Liver (tissue), 9 donors: Measurements from ENCODE around the gene DESI1. TPM values are rescaled to one million over a fixed set of nuclear protein-coding genes. Genes with fewer than 3 reads are reported as not detected.

Source experiments
- DNase-seq: peaks from one replicate; pipeline ENCODE4 v3.0.0-alpha.2; 2017; ENCODE audit warnings: low spot score
- H3K27ac ChIP-seq, 2 donors: one replicate each; pipeline ENCODE4 v1.7.0; 2013; ENCODE audit warnings: inconsistent platforms in 2 of 2, low read length in 2 of 2, control low read depth in 1 of 2, low read depth in 1 of 2, mild to moderate bottlenecking in 1 of 2
- H3K27me3 ChIP-seq, 4 donors: one replicate each; pipeline versions ENCODE4 v1.6.1 to v1.7.0; 2013; ENCODE audit warnings: low read length in 3 of 4, inconsistent platforms in 1 of 4, mild to moderate bottlenecking in 1 of 4, moderate library complexity in 1 of 4; ENCODE audit not compliant: control insufficient read depth in 4 of 4, insufficient read depth in 4 of 4
- H3K36me3 ChIP-seq, 4 donors: one replicate each; pipeline versions ENCODE4 v1.6.1 to v1.7.0; 2013; ENCODE audit warnings: low read length in 3 of 4, mild to moderate bottlenecking in 3 of 4, low read depth in 1 of 4, moderate library complexity in 1 of 4; ENCODE audit not compliant: control insufficient read depth in 4 of 4, insufficient read depth in 3 of 4
- H3K4me1 ChIP-seq, 4 donors: one replicate each; pipeline versions ENCODE4 v1.6.1 to v1.7.0; 2013; ENCODE audit warnings: low read length in 3 of 4, mild to moderate bottlenecking in 3 of 4, moderate library complexity in 1 of 4; ENCODE audit not compliant: control insufficient read depth in 4 of 4, insufficient read depth in 4 of 4
- H3K4me3 ChIP-seq, 3 donors: one replicate each; pipeline versions ENCODE4 v1.6.1 to v1.7.0; 2013; ENCODE audit warnings: low read length in 3 of 3, control low read depth in 1 of 3, low read depth in 1 of 3, mild to moderate bottlenecking in 1 of 3
- H3K9ac ChIP-seq, 2 donors: one replicate each; pipeline ENCODE4 v1.7.0; 2013; ENCODE audit warnings: low read length in 2 of 2, mild to moderate bottlenecking in 2 of 2, moderate library complexity in 2 of 2, control low read depth in 1 of 2, low read depth in 1 of 2
- H3K9me3 ChIP-seq, 4 donors: one replicate each; pipeline versions ENCODE4 v1.6.1 to v1.7.0; 2013; ENCODE audit warnings: low read length in 3 of 4; ENCODE audit not compliant: control insufficient read depth in 4 of 4
- ATF3 ChIP-seq: IDR thresholded peaks from 2 replicates; pipeline ENCODE4 v1.6.1; 2016; ENCODE audit warnings: antibody characterized with exemption
- CTCF ChIP-seq: fragments of 150-350 bp; IDR thresholded peaks from 2 replicates; pipeline ENCODE4 v1.5.1; 2017; ENCODE audit warnings: improper control_type of control experiment, low read depth, low read length; ENCODE audit not compliant: missing input control
- EGR1 ChIP-seq, 2 donors: IDR thresholded peaks; 2 replicates each; pipeline ENCODE4 v1.6.1; 2016 to 2018; ENCODE audit warnings: antibody characterized with exemption in 2 of 2, low read depth in 2 of 2
- FOXA1 ChIP-seq: IDR thresholded peaks from 2 replicates; pipeline ENCODE4 v1.6.1; 2016; ENCODE audit warnings: antibody characterized with exemption
- FOXA2 ChIP-seq: IDR thresholded peaks from 2 replicates; pipeline ENCODE4 v1.6.1; 2016; ENCODE audit warnings: antibody characterized with exemption
- GABPA ChIP-seq, 2 donors: IDR thresholded peaks in 1 of 2; conservative IDR thresholded peaks in 1 of 2; 2 replicates each; pipeline ENCODE4 v1.6.1; 2016; ENCODE audit warnings: antibody characterized with exemption in 2 of 2, mild to moderate bottlenecking in 1 of 2, moderate library complexity in 1 of 2
- HNF4A ChIP-seq, 2 donors: conservative IDR thresholded peaks; 2 replicates each; pipeline ENCODE4 v1.6.1; 2016; ENCODE audit warnings: antibody characterized with exemption in 2 of 2, mild to moderate bottlenecking in 2 of 2
- HNF4G ChIP-seq: IDR thresholded peaks from 2 replicates; pipeline ENCODE4 v1.6.1; 2016; ENCODE audit warnings: antibody characterized with exemption
- JUND ChIP-seq, 2 donors: IDR thresholded peaks; 2 replicates each; pipeline ENCODE4 v1.6.1; 2016; ENCODE audit warnings: antibody characterized with exemption in 2 of 2
- NR2F2 ChIP-seq: IDR thresholded peaks from 2 replicates; pipeline ENCODE4 v1.6.1; 2016; ENCODE audit warnings: antibody characterized with exemption
- RAD21 ChIP-seq, 2 donors: IDR thresholded peaks; 2 replicates each; pipeline ENCODE4 v1.6.1; 2016; ENCODE audit warnings: antibody characterized with exemption in 2 of 2, mild to moderate bottlenecking in 2 of 2
- RXRA ChIP-seq, 2 donors: IDR thresholded peaks; 2 replicates each; pipeline ENCODE4 v1.6.1; 2017 to 2018; ENCODE audit warnings: antibody characterized with exemption in 2 of 2, mild to moderate bottlenecking in 1 of 2
- SP1 ChIP-seq: IDR thresholded peaks from 2 replicates; pipeline ENCODE4 v1.6.1; 2018; ENCODE audit warnings: antibody characterized with exemption, mild to moderate bottlenecking
- TAF1 ChIP-seq: conservative IDR thresholded peaks from 2 replicates; pipeline ENCODE4 v1.6.1; 2016; ENCODE audit warnings: antibody characterized with exemption, mild to moderate bottlenecking
- YY1 ChIP-seq: IDR thresholded peaks from 2 replicates; pipeline ENCODE4 v1.6.1; 2016; ENCODE audit warnings: antibody characterized with exemption, mild to moderate bottlenecking
- WGBS: extraction: QIAGEN DNeasy Blood & Tissue Kit; methylation state at CpG from one replicate; pipeline ENCODE4 v1.1.7; 2013; 5-methylcytosine and 5-hydroxymethylcytosine counted together
- polyA plus RNA-seq, 2 donors: library from polyadenylated mRNA; stranded (reverse) in 1 of 2; unstranded in 1 of 2; fragments of 200-250 nt in 1 of 2; fragments of >200 nt in 1 of 2; fragmentation: Nextera tagmentation in 1 of 2; extraction: Ambion mirVana in 1 of 2; gene quantifications; one replicate each; pipeline versions ENCODE4 v1.2.1 to v1.2.3, GENCODE V29; 2013 to 2015
- total RNA-seq, 2 donors: library from RNA; depleted of rRNA; stranded (reverse); fragments of >200 nt; gene quantifications; one replicate each; pipeline ENCODE4 v1.2.3, GENCODE V29; 2014
- TF ChIP-seq, protein P1 (sequence below): IDR thresholded peaks from 2 replicates; pipeline ENCODE4 v1.6.1; 2016; ENCODE audit warnings: antibody characterized with exemption
- TF ChIP-seq, protein P2 (sequence below): IDR thresholded peaks from 2 replicates; pipeline ENCODE4 v1.6.1; 2016; ENCODE audit warnings: antibody characterized with exemption, mild to moderate bottlenecking
- TF ChIP-seq, protein P3 (sequence below): IDR thresholded peaks from 2 replicates; pipeline ENCODE4 v1.6.1; 2016; ENCODE audit warnings: antibody characterized with exemption
- donor health status: healthy.
- donor health status: healthy.
- donor health status: healthy.
- donor health status: healthy.
- donor health status: healthy.

Gene DESI1
- total and polyA plus RNA-seq, 4 donors, result 16.4 to 102 (median 40.6) TPM

DNA sequence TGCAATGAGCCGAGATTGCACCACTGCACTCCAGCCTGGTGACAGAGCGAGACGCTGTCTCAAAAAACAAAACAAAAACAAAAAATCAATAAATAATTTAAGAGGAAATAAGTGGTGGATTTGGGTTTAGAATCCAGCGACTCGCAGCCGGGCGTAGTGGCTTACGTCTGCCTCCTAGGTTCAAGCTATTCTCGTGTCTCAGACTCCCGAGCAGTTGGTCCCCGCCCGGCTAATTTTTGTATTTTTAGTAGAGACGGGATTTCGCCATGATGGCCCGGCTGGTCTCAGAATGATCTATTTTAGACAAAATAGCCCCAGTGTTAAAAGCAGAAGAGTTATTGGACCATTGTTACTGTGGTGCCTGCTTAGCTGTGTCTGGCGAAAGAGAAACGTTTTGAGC, 38.0 kb upstream of the DESI1 start:
- Histone ChIP-seq H3K36me3 (peaks cover 19 to 80% (median 77%) of the 10 kb centered on the region in 4 donors), H3K9me3 (no peaks in the 10 kb centered on the region), H3K27me3 (no peaks in the 10 kb centered on the region), H3K4me3 (no peak overlapping the region), H3K27ac (no peak overlapping the region), H3K9ac (no peak overlapping the region), H3K4me1 (peaks cover 0 to 4% (median 0%) of the 10 kb centered on the region in 4 donors)
- DNase-seq, result no peak
- TF ChIP-seq, protein P1, sequence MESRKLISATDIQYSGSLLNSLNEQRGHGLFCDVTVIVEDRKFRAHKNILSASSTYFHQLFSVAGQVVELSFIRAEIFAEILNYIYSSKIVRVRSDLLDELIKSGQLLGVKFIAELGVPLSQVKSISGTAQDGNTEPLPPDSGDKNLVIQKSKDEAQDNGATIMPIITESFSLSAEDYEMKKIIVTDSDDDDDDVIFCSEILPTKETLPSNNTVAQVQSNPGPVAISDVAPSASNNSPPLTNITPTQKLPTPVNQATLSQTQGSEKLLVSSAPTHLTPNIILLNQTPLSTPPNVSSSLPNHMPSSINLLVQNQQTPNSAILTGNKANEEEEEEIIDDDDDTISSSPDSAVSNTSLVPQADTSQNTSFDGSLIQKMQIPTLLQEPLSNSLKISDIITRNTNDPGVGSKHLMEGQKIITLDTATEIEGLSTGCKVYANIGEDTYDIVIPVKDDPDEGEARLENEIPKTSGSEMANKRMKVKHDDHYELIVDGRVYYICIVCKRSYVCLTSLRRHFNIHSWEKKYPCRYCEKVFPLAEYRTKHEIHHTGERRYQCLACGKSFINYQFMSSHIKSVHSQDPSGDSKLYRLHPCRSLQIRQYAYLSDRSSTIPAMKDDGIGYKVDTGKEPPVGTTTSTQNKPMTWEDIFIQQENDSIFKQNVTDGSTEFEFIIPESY, result no peak
- TF ChIP-seq, protein P2, sequence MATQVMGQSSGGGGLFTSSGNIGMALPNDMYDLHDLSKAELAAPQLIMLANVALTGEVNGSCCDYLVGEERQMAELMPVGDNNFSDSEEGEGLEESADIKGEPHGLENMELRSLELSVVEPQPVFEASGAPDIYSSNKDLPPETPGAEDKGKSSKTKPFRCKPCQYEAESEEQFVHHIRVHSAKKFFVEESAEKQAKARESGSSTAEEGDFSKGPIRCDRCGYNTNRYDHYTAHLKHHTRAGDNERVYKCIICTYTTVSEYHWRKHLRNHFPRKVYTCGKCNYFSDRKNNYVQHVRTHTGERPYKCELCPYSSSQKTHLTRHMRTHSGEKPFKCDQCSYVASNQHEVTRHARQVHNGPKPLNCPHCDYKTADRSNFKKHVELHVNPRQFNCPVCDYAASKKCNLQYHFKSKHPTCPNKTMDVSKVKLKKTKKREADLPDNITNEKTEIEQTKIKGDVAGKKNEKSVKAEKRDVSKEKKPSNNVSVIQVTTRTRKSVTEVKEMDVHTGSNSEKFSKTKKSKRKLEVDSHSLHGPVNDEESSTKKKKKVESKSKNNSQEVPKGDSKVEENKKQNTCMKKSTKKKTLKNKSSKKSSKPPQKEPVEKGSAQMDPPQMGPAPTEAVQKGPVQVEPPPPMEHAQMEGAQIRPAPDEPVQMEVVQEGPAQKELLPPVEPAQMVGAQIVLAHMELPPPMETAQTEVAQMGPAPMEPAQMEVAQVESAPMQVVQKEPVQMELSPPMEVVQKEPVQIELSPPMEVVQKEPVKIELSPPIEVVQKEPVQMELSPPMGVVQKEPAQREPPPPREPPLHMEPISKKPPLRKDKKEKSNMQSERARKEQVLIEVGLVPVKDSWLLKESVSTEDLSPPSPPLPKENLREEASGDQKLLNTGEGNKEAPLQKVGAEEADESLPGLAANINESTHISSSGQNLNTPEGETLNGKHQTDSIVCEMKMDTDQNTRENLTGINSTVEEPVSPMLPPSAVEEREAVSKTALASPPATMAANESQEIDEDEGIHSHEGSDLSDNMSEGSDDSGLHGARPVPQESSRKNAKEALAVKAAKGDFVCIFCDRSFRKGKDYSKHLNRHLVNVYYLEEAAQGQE, result no peak
- no peak for TF ChIP-seq GABPA (IDR thresholded peaks at IDR 0.05 in 1 of 2, conservative IDR thresholded peaks at IDR 0.05 in 1 of 2)
- 96% methylated on average over 17 of the region's 17 CpGs for WGBS

GRCh38 chr22:41657709-41658108, 36.9 kb upstream of the DESI1 start:
- 98% methylated on average over 6 of the region's 6 CpGs for WGBS
- no peak overlapping the region for H3K4me3 ChIP-seq
- no peak overlapping the region for H3K9ac ChIP-seq
- TF ChIP-seq HNF4G (no peak), RAD21 (IDR thresholded peaks at IDR 0.05) (no peak), FOXA1 (no peak), EGR1 (IDR thresholded peaks at IDR 0.05; ENCODE audit: low read depth in 2 of 2) (no peak), GABPA (IDR thresholded peaks at IDR 0.05 in 1 of 2, conservative IDR thresholded peaks at IDR 0.05 in 1 of 2) (no peak), RXRA (IDR thresholded peaks at IDR 0.05) (no peak), TAF1 (no peak), NR2F2 (no peak), ATF3 (no peak), FOXA2 (no peak), JUND (IDR thresholded peaks at IDR 0.05) (no peak), CTCF (no peak), SP1 (no peak), HNF4A (conservative IDR thresholded peaks at IDR 0.05) (no peak), YY1 (no peak)
- TF ChIP-seq, protein P3, sequence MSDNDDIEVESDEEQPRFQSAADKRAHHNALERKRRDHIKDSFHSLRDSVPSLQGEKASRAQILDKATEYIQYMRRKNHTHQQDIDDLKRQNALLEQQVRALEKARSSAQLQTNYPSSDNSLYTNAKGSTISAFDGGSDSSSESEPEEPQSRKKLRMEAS, result no peak
- TF ChIP-seq, protein P1, result no peak
- TF ChIP-seq, protein P2, result no peak
- no peaks in the 10 kb centered on the region for H3K9me3 ChIP-seq
- H3K27ac ChIP-seq, result no peak overlapping the region
- peaks cover 17 to 81% (median 73%) of the 10 kb centered on the region in 4 donors for H3K36me3 ChIP-seq
- H3K27me3 ChIP-seq, result no peaks in the 10 kb centered on the region
- no peak for DNase-seq
- H3K4me1 ChIP-seq, result peaks cover 0 to 8% (median 0%) of the 10 kb centered on the region in 4 donors
